Heart right ventricle (tissue), 16 donors: ENCODE data around the gene ARHGAP22. TPM values are rescaled to one million over a fixed set of nuclear protein-coding genes. Genes with fewer than 3 reads are reported as not detected.

Source experiments
- ATAC-seq, 8 donors: fragments of 200-7000 bp; cut with Tn5 transposase; one replicate each; pipeline ENCODE4 v1.9.1; 2020; ENCODE audit warnings: mild to moderate bottlenecking in 8 of 8, moderate library complexity in 8 of 8, moderate number of reproducible peaks in 1 of 8
- DNase-seq, 2 donors: peaks; one replicate each; pipeline ENCODE4 v3.0.0-alpha.2; 2020
- H3K27ac ChIP-seq, 10 donors: fragments of 200-600 bp; sonication (generic) in 2 of 10; one replicate each; pipeline versions ENCODE4 v1.5.0 to v1.8.0; 2020 to 2022; ENCODE audit warnings: mild to moderate bottlenecking in 3 of 10
- H3K27me3 ChIP-seq, 7 donors: fragments of 200-600 bp; one replicate each; pipeline ENCODE4 v1.8.0; 2021 to 2022; ENCODE audit warnings: mild to moderate bottlenecking in 2 of 7
- H3K36me3 ChIP-seq, 9 donors: fragments of 200-600 bp; sonication (generic) in 1 of 9; one replicate each; pipeline versions ENCODE4 v1.5.0 to v1.8.0; 2020 to 2022; ENCODE audit warnings: mild to moderate bottlenecking in 2 of 9
- H3K4me1 ChIP-seq, 9 donors: fragments of 200-600 bp; sonication (generic) in 1 of 9; one replicate each; pipeline versions ENCODE4 v1.5.0 to v1.8.0; 2020 to 2022; ENCODE audit warnings: mild to moderate bottlenecking in 4 of 9
- H3K4me3 ChIP-seq, 10 donors: fragments of 200-600 bp; sonication (generic) in 2 of 10; one replicate each; pipeline versions ENCODE4 v1.5.0 to v1.8.0; 2020 to 2022; ENCODE audit warnings: mild to moderate bottlenecking in 7 of 10, moderate library complexity in 2 of 10
- H3K9me3 ChIP-seq, 11 donors: fragments of 200-600 bp in 10 of 11; sonication (generic) in 2 of 11; one replicate each; pipeline versions ENCODE4 v1.5.0 to v1.8.0; 2013 to 2022; ENCODE audit warnings: mild to moderate bottlenecking in 2 of 11, control low read depth in 1 of 11, moderate library complexity in 1 of 11
- WGBS, 2 donors: extraction: QIAGEN DNeasy Blood & Tissue Kit; methylation state at CpG; one replicate each; pipeline ENCODE4 v1.1.7; 2013; ENCODE audit warnings: inconsistent platforms in 1 of 2; 5-methylcytosine and 5-hydroxymethylcytosine counted together
- intact Hi-C, 10 donors: fragments of 100-400 bp; cut with DNase I; formaldehyde crosslinking; loops; one replicate each; pipeline versions ENCODE4 v1.11.1 to v1.14.2; 2022
- polyA plus RNA-seq, 2 donors: library from polyadenylated mRNA; stranded (reverse); fragments of 200-250 nt; gene quantifications; one replicate each; pipeline ENCODE4 v1.2.3, GENCODE V29; 2013
- total RNA-seq, 10 donors: library from RNA; stranded (reverse); fragmentation: NEBNext Ultra II Directional in 3 of 10; extraction: Animal tissue kit (Norgen Biotek cat#: 25700) in 3 of 10; gene quantifications; one replicate each; pipeline versions ENCODE4 v1.2.1 to v1.2.4, GENCODE V29; 2021 to 2023
- TF ChIP-seq, protein P1 (sequence below), 9 donors: fragments of 200-600 bp; sonication (generic) in 2 of 9; IDR thresholded peaks; one replicate each; pipeline versions ENCODE4 v1.5.0 to v1.8.0; 2021 to 2022; ENCODE audit warnings: antibody characterized with exemption in 9 of 9, mild to moderate bottlenecking in 5 of 9, moderate library complexity in 1 of 9
- donor health status: Arrhythmogenic right ventricular cardiomyopathy.
- donor health status: ischemic (EF 13 %, LVEDD 7.1; RV severe dilation, severe dysfunction).
- donor health status: healthy with polysubstance abuse.
- donor health status: DM: no; HTN: yes; CAD: no.
- donor health status: DM: no; HTN: no; CAD: no.
- donor health status: ischemic (EF 25% LVEDD 6.9; RV normal size, moderate dysfunction).
- donor health status: ischemic (EF 25% LVEDD 5.7; RV mildly dilated, moderate dysfunction).
- donor health status: healthy.
- donor health status: DM: yes; HTN: yes; CAD: no.
- donor health status: Ischemic cardiomyopathy.
- donor health status: ischemic (EF 35%, LVEDD 5.7; RV mildly dilated, moderate dysfunction).
- donor health status: nonischemic (EF 11% LVEDD 7.7; RV severe dilation, severe dysfunction).
- donor health status: DM: yes; HTN: yes; CAD: no.
- donor health status: PGD.
- donor health status: ischemic (EF 29% LVEDD 5.4; RV normal size, mild dysfunction).
- donor health status: nonischemic (EF 23%, LVEDD 6.1; RV moderate dilation, normal function).

The ARHGAP22 gene
- total and polyA plus RNA-seq, 12 donors = 1.5 to 9.3 (median 2.8) TPM

DNA sequence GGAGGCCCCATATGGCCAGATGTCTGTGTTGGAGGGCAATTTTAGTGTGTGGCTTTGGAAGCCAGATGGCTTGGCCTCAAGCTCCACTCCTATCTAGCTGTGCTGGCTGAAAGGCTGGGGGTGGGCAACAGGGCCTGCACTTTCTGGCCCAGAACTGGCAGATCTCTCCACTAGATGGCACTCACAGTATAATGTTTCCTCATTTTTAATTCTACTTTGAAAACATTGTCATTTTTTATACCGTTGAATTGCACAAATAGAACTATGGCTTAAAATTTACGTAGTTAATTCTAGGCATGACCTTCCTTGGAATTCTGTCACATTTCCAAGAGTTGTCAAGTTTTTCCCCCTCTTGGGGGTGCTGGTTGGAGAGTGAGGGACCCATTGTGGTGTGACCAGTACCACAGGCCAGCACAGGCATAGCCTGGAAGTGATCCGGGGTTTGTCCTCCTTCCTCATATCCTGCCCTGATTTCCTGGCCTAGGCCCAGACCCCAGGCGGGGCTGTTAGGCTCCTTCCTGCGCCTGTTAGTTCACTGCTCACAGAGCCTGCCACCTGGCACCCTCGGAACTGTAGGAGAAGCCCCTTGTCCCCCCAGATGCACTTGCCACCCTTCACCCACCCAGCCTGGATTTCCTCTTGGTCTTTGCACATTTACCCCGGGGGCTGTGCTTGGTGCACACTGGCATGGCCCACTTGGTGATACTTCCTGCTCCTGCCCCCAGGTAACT, 52.8 kb downstream of the ARHGAP22 start:
- intact Hi-C loops = loop anchor here (1.0 to 10.0 kb wide), 8 partner anchors 53 to 613 kb away; partner anchors contain the start of gene ARHGAP22 (in 4 of the 10)
- H3K36me3 ChIP-seq = peaks cover 0 to 3% (median 0%) of the 10 kb centered on the region in 9 donors

DNA sequence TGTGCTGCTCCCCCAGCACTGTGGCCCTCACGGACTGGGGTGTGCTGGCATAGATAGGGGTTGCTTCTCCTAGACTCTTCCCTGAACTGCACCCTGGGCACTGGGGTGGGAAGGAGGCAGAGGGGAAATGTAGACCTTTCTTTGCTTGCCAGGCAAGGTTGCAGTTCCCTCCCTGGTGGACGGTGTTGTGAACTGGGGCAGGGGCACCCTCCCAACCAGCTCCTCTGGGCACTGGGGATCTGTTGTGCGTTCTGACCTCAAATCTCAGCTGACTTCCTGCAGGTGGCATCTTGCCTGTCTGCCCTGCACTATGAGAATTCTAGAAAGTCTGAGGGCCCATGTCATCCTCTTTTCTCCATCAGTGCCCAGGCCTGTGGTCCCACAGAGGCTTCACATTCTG, 53.9 kb downstream of the ARHGAP22 start:
- H3K27me3 ChIP-seq = no peaks in the 10 kb centered on the region
- 73 to 78% methylated on average over 3 of the region's 3 CpGs for WGBS, 2 donors
- TF ChIP-seq, protein P1, sequence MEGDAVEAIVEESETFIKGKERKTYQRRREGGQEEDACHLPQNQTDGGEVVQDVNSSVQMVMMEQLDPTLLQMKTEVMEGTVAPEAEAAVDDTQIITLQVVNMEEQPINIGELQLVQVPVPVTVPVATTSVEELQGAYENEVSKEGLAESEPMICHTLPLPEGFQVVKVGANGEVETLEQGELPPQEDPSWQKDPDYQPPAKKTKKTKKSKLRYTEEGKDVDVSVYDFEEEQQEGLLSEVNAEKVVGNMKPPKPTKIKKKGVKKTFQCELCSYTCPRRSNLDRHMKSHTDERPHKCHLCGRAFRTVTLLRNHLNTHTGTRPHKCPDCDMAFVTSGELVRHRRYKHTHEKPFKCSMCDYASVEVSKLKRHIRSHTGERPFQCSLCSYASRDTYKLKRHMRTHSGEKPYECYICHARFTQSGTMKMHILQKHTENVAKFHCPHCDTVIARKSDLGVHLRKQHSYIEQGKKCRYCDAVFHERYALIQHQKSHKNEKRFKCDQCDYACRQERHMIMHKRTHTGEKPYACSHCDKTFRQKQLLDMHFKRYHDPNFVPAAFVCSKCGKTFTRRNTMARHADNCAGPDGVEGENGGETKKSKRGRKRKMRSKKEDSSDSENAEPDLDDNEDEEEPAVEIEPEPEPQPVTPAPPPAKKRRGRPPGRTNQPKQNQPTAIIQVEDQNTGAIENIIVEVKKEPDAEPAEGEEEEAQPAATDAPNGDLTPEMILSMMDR (IDR thresholded peaks at IDR 0.05) = no peak
- no peak for DNase-seq
- ATAC-seq = no peak
- intact Hi-C loops = loop anchor here in 8 of 10 donors (1.0 to 10.0 kb wide), 7 partner anchors 54 to 614 kb away; partner anchors contain the start of gene ARHGAP22 (in 4 of the 8)
- peaks cover 0 to 3% (median 0%) of the 10 kb centered on the region in 9 donors for H3K36me3 ChIP-seq
- H3K9me3 ChIP-seq = no peaks in the 10 kb centered on the region
- H3K4me3 ChIP-seq = no peak overlapping the region
- H3K4me1 ChIP-seq = peaks cover 0 to 29% (median 9%) of the 10 kb centered on the region in 9 donors
- no peak overlapping the region for H3K27ac ChIP-seq

More for the DNA sequence above, 52.8 kb downstream of the ARHGAP22 start:
- H3K27me3 ChIP-seq = no peaks in the 10 kb centered on the region
- ATAC-seq (peak in 7 of 8 donors; percentile 46 to 71 (median 57)), DNase-seq (peak; percentile 31 to 43)
- TF ChIP-seq, protein P1 (IDR thresholded peaks at IDR 0.05) = peak; percentile 37 to 81 (median 75)
- no peaks in the 10 kb centered on the region for H3K9me3 ChIP-seq
- H3K4me1 ChIP-seq = peaks cover 0 to 29% (median 9%) of the 10 kb centered on the region in 9 donors
- 47 to 57% methylated on average over 7 of the region's 7 CpGs for WGBS, 2 donors
- H3K27ac ChIP-seq = no peak overlapping the region
- H3K4me3 ChIP-seq = no peak overlapping the region

DNA sequence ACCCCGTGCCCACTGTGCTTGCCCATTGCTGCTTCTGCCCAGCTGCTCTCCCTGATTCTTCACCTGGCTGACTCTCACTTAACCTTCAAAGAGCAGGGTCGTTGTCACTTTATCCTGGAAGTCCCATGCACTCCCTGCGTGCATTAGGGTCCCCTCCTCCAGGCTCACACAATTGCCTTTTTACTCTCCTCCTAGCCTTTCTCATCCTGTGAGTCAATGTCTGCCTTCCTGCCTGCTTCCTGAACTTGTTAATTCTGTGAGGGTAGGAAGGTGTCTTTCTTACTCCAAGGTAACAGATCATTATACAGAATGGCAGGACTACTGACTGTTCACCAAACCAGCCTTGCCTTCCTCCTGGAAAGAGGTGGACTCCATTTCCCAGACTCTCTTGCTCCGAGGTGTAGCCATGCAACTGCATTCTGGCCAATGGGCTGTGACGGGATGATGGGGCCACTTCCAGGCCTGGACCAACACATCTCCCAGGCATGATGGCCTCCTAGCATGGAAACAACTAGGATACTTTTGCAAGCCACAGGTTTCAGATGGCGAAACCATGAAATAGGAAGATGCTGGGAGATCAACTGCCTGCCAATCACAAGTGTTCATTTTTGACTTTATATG, 54.7 kb downstream of the ARHGAP22 start:
- Histone ChIP-seq H3K36me3 (peaks cover 0 to 3% (median 0%) of the 10 kb centered on the region in 9 donors), H3K9me3 (no peaks in the 10 kb centered on the region), H3K27ac (no peak overlapping the region), H3K4me3 (no peak overlapping the region), H3K4me1 (peaks cover 0 to 27% (median 9%) of the 10 kb centered on the region in 9 donors), H3K27me3 (no peaks in the 10 kb centered on the region)
- intact Hi-C loops = loop anchor here in 7 of 10 donors (2.0 to 10.0 kb wide), 6 partner anchors 55 to 615 kb away; partner anchors contain the start of gene ARHGAP22 (in 4 of the 7)
- DNase-seq = no peak
- 84 to 87% methylated on average over 6 of the region's 6 CpGs for WGBS, 2 donors
- TF ChIP-seq, protein P1 (IDR thresholded peaks at IDR 0.05) = no peak
- no peak for ATAC-seq

DNA sequence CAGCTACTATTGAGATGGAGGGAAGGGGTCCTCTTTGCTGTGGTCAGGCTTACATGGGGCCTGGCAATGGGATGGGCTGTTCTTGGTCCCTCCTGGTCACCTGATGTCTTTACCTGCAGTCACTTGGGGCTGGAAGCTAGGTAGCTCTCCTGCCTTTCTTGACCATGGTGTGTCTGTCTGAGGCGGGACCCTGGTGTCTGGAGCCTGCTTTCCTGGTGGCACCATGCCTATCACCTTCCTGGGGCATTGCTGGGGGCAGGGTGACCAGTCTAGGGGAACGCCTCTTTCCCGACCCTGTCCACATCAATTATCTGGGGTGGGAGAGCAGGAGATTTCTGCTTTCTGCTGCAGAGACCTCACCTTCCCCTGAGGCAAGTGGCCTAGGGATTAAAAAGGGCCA, 55.6 kb downstream of the ARHGAP22 start:
- no peak for ATAC-seq
- Histone ChIP-seq H3K36me3 (no peaks in the 10 kb centered on the region), H3K27me3 (no peaks in the 10 kb centered on the region), H3K4me1 (peaks cover 0 to 18% (median 9%) of the 10 kb centered on the region in 9 donors), H3K9me3 (no peaks in the 10 kb centered on the region), H3K4me3 (no peak overlapping the region), H3K27ac (no peak overlapping the region)
- intact Hi-C loops = no loop called here
- TF ChIP-seq, protein P1 (IDR thresholded peaks at IDR 0.05) = no peak
- DNase-seq = no peak
- WGBS, 2 donors = 72 to 93% methylated on average over 3 of the region's 3 CpGs
